HG03045 (cell line): ENCODE data around the gene PRTFDC1.
"Not testable (repeated sequence)": the region's sequence is repeated elsewhere in the genome, so short reads cannot be mapped to it uniquely, and the experiment has no call there.

Source experiments
- ATAC-seq: cut with Tn5 transposase; IDR thresholded peaks from one replicate; pipeline ENCODE4 v1.9.1; 2021; ENCODE audit warnings: mild to moderate bottlenecking, moderate library complexity; ENCODE audit not compliant: unreplicated experiment

PRTFDC1 gene, protein sequence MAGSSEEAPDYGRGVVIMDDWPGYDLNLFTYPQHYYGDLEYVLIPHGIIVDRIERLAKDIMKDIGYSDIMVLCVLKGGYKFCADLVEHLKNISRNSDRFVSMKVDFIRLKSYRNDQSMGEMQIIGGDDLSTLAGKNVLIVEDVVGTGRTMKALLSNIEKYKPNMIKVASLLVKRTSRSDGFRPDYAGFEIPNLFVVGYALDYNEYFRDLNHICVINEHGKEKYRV

GRCh38 chr10:24952143-24952706 is at the start of gene PRTFDC1:
TSS of gene PRTFDC1 (minus strand) at chr10:24952606. CDS start at chr10:24952575, 31 bp downstream.
- peak; percentile 38 for ATAC-seq

- no peak for ATAC-seq
These were observed 45.6 kb upstream of the PRTFDC1 start for GRCh38 chr10:24998044-24998443.

DNA sequence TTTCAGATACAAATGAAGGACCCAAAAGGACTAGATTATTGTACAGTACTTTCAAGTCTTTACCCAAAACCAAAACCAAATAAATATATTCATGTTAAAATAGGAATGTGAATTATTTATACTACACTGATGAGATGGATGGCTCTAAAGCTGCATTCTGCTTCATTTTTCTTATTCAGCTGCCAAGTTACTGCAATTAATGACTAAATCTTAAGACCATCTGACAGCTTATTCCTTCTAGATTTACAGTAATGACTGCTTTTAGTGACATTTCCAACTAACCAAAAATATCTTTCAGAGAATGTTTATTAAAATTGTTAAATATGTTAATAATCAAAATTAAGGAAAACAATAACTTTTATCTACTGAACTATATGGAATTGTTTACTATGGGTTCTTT is 42.7 kb upstream of the PRTFDC1 start:
- ATAC-seq = no peak

GRCh38 chr10:24993237-24993958 is 41.0 kb upstream of the PRTFDC1 start:
- ATAC-seq = no peak

- no peak for ATAC-seq
These were observed 40.2 kb upstream of the PRTFDC1 start for GRCh38 chr10:24992512-24993133.

GRCh38 chr10:24991298-24991697 is 38.9 kb upstream of the PRTFDC1 start:
- no peak for ATAC-seq

GRCh38 chr10:24989867-24990266 is 37.5 kb upstream of the PRTFDC1 start:
- ATAC-seq = no peak

DNA sequence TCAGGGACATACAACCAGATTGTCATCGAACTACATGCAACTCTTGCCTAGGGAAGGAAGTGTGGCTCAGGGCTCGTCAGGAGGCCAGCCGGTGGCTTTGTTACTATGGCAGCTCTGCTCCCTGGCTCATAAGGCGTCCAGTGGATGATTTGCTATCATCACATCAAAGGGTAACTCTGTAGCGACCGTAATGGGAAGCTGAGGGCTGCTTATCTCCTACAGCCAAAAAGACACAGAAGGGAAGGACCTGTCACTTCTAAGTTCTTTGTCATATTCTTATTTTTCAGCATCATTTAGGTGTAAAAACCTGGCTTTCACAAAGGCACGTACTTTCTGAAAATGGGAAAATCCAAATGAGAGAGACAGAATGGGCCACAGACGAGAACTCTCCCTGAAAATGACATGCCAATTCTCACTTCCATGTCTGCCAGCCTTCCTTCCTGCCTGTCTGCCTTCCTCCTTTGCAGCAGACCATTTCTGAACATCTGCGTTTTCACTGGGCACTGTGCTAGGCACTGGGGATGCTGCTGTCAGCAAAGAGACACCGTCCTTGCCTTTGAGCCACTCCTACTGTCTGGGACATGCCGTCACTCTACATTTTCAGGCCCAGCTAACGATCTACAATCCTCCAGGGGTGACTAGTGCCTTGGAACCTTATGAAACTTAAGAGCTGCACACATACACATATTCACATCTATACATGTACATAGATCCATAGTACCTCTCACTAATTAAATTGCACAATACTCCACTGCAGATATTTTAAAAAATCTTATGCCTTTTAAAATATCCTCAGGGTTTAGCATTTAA is 36.6 kb upstream of the PRTFDC1 start:
- no peak for ATAC-seq

DNA sequence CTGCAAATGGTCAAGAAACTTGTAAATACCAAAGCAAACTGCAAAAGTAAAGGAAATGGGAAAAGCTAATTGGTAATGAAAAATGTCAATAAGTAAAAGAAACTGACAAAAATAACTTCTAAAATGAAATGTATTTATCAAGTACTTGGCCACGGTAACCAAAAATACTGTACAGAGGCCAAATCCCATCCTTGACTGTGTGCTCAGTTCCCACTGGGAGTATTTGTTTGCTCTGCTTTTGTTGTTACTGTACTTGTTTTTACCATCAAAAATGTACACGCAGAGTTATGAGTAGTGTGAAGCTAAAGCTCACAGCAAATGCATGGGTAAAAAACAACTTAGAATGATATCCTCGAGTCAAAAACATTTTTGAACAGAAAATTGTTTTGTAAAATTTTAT is 32.5 kb upstream of the PRTFDC1 start:
- ATAC-seq = no peak

DNA sequence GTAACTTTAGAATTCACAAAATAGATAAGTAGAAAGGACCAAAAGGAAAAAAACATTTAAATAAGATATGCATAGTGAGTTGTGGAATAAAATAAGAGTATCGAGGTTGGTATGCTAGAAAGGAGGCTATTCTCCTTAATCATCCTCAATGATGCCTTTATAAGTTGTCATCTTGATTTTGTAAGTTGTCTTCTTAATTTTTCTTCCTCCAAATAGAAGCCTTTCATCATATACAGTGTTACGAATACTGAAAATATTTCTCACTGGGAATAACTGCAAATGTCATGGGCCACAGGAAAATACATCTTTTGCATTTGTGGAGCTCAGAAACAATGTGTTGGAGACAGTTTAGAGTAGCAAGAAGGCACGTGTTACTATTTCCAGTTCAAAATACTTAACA is 31.5 kb upstream of the PRTFDC1 start:
- no peak for ATAC-seq

DNA sequence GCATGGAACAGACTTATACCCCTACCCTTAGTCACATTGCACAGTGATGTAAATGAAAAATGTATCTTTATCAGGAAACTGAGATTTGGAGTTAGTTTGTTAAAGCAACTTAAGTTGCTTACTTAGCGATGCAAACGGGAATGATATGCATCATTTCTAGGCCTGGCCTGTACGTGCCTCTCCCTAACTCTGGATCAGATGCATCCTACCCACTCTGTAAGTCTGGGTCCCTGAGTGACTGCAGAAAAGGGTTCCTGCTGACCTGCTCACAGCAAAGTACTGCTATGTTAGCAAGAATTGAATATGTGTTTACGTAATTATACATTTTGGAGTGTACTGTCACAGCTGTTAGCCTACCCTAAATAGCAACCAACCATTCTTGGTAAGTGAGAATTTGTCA is 30.7 kb upstream of the PRTFDC1 start:
- no peak for ATAC-seq

DNA sequence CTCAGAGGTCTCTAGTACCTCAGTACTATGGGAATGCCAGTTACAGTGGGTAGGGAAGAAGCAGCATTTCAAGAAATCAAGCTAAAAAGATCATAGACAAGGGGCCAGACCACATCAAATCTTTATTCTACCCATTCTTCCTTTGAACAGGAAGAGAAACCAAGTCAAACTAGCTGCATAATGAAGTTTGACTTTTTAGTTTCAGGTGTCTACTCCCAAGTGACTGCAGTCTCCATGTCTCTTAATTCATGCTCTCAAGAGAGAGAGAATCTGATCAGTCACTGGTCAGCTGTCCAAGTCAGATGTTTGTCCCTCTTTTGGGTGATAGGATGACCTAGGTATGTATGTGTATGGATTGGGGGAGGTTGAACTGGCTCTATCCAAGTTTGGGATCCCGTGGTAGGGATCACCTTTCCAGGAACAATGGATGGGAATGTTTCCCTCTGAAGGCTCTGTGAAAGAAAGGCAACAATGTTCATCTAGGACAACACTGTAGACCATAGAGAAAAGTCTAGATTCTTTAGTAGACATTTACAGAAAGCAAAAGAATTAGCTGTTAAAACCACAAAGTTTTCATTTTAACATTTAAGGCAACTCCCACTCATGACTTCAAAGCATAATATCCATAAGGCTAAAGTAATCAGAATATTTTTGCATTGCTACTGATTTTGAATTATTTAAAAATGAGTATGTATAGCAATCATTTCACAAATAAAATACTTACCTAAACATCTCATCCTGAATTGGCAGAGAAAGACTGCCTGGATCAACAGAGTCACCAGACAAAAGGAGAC is 30.1 kb upstream of the PRTFDC1 start:
- ATAC-seq = no peak

DNA sequence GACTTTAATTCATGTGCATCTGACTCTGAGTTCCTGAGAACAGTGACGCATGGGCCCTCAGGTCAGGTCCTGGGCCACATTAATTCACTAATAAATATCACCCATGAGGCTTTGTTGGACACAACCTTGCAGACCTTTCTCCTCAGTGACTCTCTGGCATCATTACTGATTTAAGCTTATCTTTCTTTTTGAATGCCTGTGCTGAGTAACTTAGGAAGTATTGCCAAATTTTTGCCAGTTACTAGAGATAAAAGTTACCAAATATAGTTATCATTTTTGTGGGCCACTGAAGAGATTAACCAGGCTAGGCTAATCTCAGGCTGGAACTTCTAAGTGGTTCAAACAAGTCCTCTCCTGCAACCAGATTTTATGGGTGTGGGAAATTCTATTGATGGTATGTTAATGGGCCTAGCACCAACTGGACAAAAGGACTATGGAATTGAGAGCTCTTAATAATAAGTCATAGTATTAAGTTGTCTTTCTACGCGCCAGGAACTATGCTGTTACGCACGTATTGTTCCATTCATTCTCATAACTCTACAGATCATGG is 28.8 kb upstream of the PRTFDC1 start:
- ATAC-seq = no peak

DNA sequence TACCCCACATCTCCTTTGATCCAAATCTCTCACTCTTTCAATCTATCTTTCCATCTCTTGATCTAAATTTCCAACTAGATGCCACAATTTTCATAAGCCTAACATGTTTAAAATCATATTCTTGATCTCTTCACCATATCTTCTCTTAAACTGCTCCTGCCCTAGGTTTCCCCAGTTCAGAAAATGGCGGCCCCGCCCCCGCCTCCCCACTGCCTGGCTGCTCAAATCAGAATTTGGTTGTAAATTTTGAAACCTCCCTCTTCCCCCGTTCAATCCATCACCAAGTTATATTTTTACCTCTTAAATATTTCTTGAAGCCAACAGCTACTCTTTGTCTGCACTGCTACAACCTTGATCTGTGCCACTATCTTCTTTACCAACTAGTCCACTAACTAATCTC is 27.3 kb upstream of the PRTFDC1 start:
- ATAC-seq = no peak

- no peak for ATAC-seq
These were observed 22.6 kb upstream of the PRTFDC1 start for GRCh38 chr10:24974976-24975375.

DNA sequence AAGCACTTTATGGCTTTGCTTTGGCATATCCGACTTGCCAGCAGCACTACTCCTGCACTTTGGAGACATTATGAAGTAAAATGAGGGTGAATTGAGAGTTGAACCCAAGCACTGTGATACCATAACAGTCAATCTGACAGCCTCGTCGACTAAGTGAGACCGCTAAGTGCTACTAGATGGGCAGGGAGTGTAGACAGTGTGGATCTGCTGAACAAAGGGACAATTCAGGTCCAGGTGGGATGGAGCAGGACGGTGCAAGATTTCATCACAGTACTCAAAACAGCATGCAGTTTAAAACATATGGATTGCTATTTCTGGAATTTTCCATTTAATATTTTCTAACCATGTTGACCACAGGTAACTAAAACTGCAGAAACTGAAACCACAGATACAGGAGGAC is 20.8 kb upstream of the PRTFDC1 start:
- no peak for ATAC-seq

DNA sequence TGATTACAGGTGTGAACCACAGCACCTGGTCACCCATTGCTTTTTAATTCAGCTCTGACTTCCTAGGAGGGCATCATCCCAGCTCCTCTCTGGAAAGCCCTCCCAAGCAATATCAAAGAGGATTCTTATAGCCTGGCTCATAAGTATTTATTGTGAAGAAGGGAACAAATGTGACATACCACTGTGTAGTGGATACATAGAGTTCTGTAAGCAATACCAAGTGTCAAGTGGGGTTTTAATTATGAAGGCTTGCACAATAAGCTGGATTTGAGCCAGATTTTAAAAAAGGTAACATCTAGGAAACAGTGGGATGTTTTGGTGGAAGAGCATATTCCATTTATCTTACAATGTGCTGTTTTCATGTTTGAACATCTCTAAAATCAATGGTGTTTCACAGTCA is 19.0 kb upstream of the PRTFDC1 start:
- ATAC-seq = no peak

- no peak for ATAC-seq
These were observed 17.5 kb upstream of the PRTFDC1 start for GRCh38 chr10:24969841-24970281.

- ATAC-seq = not testable (repeated sequence)
These were observed 16.5 kb upstream of the PRTFDC1 start for GRCh38 chr10:24968951-24969350.

DNA sequence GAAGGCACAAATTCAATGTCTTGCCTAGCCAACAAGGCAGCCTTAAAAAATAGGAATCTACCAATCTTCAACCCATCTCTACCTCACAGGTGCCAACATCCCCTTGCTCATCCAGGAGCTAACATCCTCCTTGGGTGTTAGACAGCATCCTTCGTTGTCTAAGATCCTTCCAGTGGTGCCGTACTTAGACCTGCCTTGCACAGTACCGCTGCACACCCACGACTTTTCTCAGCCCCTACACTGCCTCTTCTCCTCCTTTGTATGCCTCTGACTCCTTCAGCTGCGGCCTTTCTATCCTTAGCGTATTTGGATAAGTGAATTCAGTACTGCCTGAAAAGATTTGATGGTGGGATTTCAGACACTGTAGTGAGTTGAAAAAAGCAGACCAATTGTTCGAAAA is 15.9 kb upstream of the PRTFDC1 start:
- ATAC-seq = no peak
